IMR-90 (cell line): Measurements from ENCODE around the gene CSNK2A2. TPM values are rescaled to one million over a fixed set of nuclear protein-coding genes. Genes with fewer than 3 reads are reported as not detected.

Experiments used
- ATAC-seq: fragments of 200-7000 bp; cut with Tn5 transposase; 2 replicates; pipeline ENCODE4 v1.9.1; 2020; ENCODE audit warnings: low read depth, mild to moderate bottlenecking, moderate library complexity
- BruUV-seq: library from RNA; stranded (reverse); fragments of 400-500 nt; replicated peaks from 2 replicates; lab custom pipeline; 2021; lab: Mats Ljungman, UMichigan
- CTCF ChIA-PET: fragments of 300-600 bp; formaldehyde crosslinking; extraction: SDS; loops from one replicate; lab custom pipeline; 2021; ENCODE audit warnings: antibody characterized with exemption; lab: Yijun Ruan, JAX
- POLR2A ChIA-PET: fragments of 300-600 bp; sonication (Branson Sonifier 250); formaldehyde crosslinking; loops from one replicate; lab custom pipeline; 2022; ENCODE audit warnings: antibody characterized with exemption; ENCODE audit not compliant: unreplicated experiment; lab: Charles Lee
- DNase-seq: peaks from one replicate; pipeline ENCODE4 v3.0.0; 2013
- H2AFZ ChIP-seq: replicated peaks from 2 replicates; pipeline ENCODE3; 2013; ENCODE audit warnings: low read length, mild to moderate bottlenecking; ENCODE audit not compliant: poor library complexity
- H2AK5ac ChIP-seq: 2 replicates; pipeline ENCODE4 v1.6.1; 2013; ENCODE audit warnings: low read depth, low read length, inconsistent platforms
- H2AK9ac ChIP-seq: replicated peaks from 2 replicates; pipeline ENCODE3; 2013; ENCODE audit warnings: mild to moderate bottlenecking, low read depth, low read length, moderate library complexity; ENCODE audit not compliant: poor library complexity
- H2BK120ac ChIP-seq: 2 replicates; pipeline ENCODE4 v1.6.1; 2013; ENCODE audit warnings: low read depth, low read length, inconsistent platforms
- H2BK15ac ChIP-seq: 3 replicates; pipeline ENCODE4 v1.6.1; 2013; ENCODE audit warnings: low read depth, low read length, inconsistent platforms
- H2BK20ac ChIP-seq: 2 replicates; pipeline ENCODE4 v1.6.1; 2013; ENCODE audit warnings: low read depth, mild to moderate bottlenecking, inconsistent platforms, low read length, moderate library complexity
- H2BK5ac ChIP-seq: 2 replicates; pipeline ENCODE4 v1.6.1; 2013; ENCODE audit warnings: mild to moderate bottlenecking, low read depth, low read length, inconsistent platforms; ENCODE audit not compliant: poor library complexity, severe bottlenecking
- H3K14ac ChIP-seq: replicated peaks from 2 replicates; pipeline ENCODE4 v1.6.1; 2013; ENCODE audit warnings: low read depth, low read length, inconsistent platforms
- H3K18ac ChIP-seq: 2 replicates; pipeline ENCODE4 v1.6.1; 2013; ENCODE audit warnings: low read depth, low read length, control low read depth
- H3K23ac ChIP-seq: 2 replicates; pipeline ENCODE4 v1.6.1; 2013; ENCODE audit warnings: low read depth, low read length, inconsistent platforms
- H3K27ac ChIP-seq: 2 replicates; pipeline ENCODE4 v1.5.1; 2013; ENCODE audit warnings: mild to moderate bottlenecking, control low read depth, low read length; ENCODE audit not compliant: insufficient read depth
- H3K27me3 ChIP-seq: 2 replicates; pipeline ENCODE4 v1.6.1; 2013; ENCODE audit warnings: low read length; ENCODE audit not compliant: control insufficient read depth, insufficient read depth
- H3K36me3 ChIP-seq: 2 replicates; pipeline ENCODE4 v1.6.1; 2013; ENCODE audit warnings: low read length, mixed read lengths; ENCODE audit not compliant: control insufficient read depth, insufficient read depth
- H3K4ac ChIP-seq: 2 replicates; pipeline ENCODE4 v1.6.1; 2013; ENCODE audit warnings: low read depth, low read length, inconsistent platforms
- H3K4me1 ChIP-seq: 2 replicates; pipeline ENCODE4 v1.6.1; 2013; ENCODE audit warnings: low read length, mixed read lengths; ENCODE audit not compliant: control insufficient read depth, insufficient read depth
- H3K4me2 ChIP-seq: 2 replicates; pipeline ENCODE4 v1.6.1; 2013; ENCODE audit warnings: low read depth, mild to moderate bottlenecking, control low read depth, low read length, moderate library complexity
- H3K4me3 ChIP-seq: 2 replicates; pipeline ENCODE4 v1.5.1; 2013; ENCODE audit warnings: low read depth, mild to moderate bottlenecking, control low read depth, low read length, moderate library complexity; ENCODE audit not compliant: insufficient read depth
- H3K56ac ChIP-seq: 2 replicates; pipeline ENCODE4 v1.6.1; 2013; ENCODE audit warnings: low read length, inconsistent platforms; ENCODE audit not compliant: insufficient read depth; ENCODE audit errors: extremely low read depth
- H3K79me1 ChIP-seq, 2 experiments: 2 replicates each; pipeline ENCODE4 v1.6.1; 2013; ENCODE audit warnings: low read length in 2 of 2, inconsistent platforms in 1 of 2, low read depth in 1 of 2
- H3K9ac ChIP-seq: 2 replicates; pipeline ENCODE4 v1.6.1; 2013; ENCODE audit warnings: low read depth, low read length, control low read depth
- H3K9me1 ChIP-seq: 2 replicates; pipeline ENCODE4 v1.6.1; 2013; ENCODE audit warnings: low read length, inconsistent platforms; ENCODE audit not compliant: insufficient read depth
- H3K9me3 ChIP-seq: 2 replicates; pipeline ENCODE4 v1.6.1; 2013; ENCODE audit warnings: low read length; ENCODE audit not compliant: control insufficient read depth, insufficient read depth
- H4K20me1 ChIP-seq: 2 replicates; pipeline ENCODE4 v1.6.1; 2013; ENCODE audit warnings: low read length, inconsistent platforms; ENCODE audit not compliant: insufficient read depth
- H4K5ac ChIP-seq: 2 replicates; pipeline ENCODE4 v1.6.1; 2013; ENCODE audit warnings: mild to moderate bottlenecking, low read depth, low read length, control low read depth
- H4K8ac ChIP-seq, 2 experiments: 2 replicates each; pipeline ENCODE4 v1.6.1; 2013; ENCODE audit warnings: low read depth in 2 of 2, low read length in 2 of 2, control low read depth in 1 of 2, inconsistent platforms in 1 of 2
- H4K91ac ChIP-seq: 2 replicates; pipeline ENCODE4 v1.6.1; 2013; ENCODE audit warnings: low read depth, low read length, inconsistent platforms; ENCODE audit not compliant: insufficient read depth
- BHLHE40 ChIP-seq: fragments of 150-350 bp; IDR thresholded peaks from 2 replicates; pipeline ENCODE4 v1.6.1; 2016; ENCODE audit warnings: mild to moderate bottlenecking, low read depth, low read length
- CTCF ChIP-seq: conservative IDR thresholded peaks from 2 replicates; pipeline ENCODE4 v1.5.1; 2012; ENCODE audit warnings: mild to moderate bottlenecking, low read depth, low read length, improper control_type of control experiment
- NFE2L2 ChIP-seq: fragments of 150-350 bp; IDR thresholded peaks from 2 replicates; pipeline ENCODE4 v1.6.1; 2016; ENCODE audit warnings: low read depth, mild to moderate bottlenecking, low read length
- POLR2A ChIP-seq: IDR thresholded peaks from 2 replicates; pipeline ENCODE4 v1.6.1; 2012; ENCODE audit warnings: mild to moderate bottlenecking, low read depth, low read length
- RAD21 ChIP-seq: IDR thresholded peaks from 2 replicates; pipeline ENCODE4 v1.6.1; 2012; ENCODE audit warnings: low read length, improper control_type of control experiment
- RCOR1 ChIP-seq: IDR thresholded peaks from 2 replicates; pipeline ENCODE4 v1.6.1; 2012; ENCODE audit warnings: mild to moderate bottlenecking, low read length, improper control_type of control experiment; ENCODE audit not compliant: insufficient replicate concordance
- WGBS, 2 experiments: methylation state at CpG; one replicate each; pipeline versions ENCODE4 v1.1.5 to v1.1.7; 2013; ENCODE audit warnings: missing lambda C conversion rate in 2 of 2; ENCODE audit not compliant: insufficient read length in 1 of 2; ENCODE audit errors: extremely low coverage in 2 of 2; 5-methylcytosine and 5-hydroxymethylcytosine counted together
- dilution Hi-C: fragments of 300-500 bp; cut with HindIII; formaldehyde crosslinking; loops from one replicate; pipeline ENCODE4 v1.14.3; 2018; ENCODE audit warnings: low sequenced_read_pairs; ENCODE audit not compliant: unreplicated experiment
- in situ Hi-C: fragments of 300-500 bp; cut with MboI; formaldehyde crosslinking; loops from 3 replicates; pipeline ENCODE4 v1.14.3; 2019; ENCODE audit warnings: low sequenced_read_pairs, inconsistent platforms, mixed read lengths
- intact Hi-C: fragments of 100-400 bp; cut with micrococcal nuclease; formaldehyde crosslinking; loops from 2 replicates; pipeline ENCODE4 v1.10.0; 2022
- polyA plus RNA-seq, 3 experiments: library from polyadenylated mRNA; depleted of rRNA; stranded (reverse); fragments of >200 nt; gene quantifications; 2 replicates each; pipeline ENCODE4 v1.2.3, GENCODE V29; 2012; ENCODE audit warnings: low replicate concordance in 1 of 3
- total RNA-seq: library from RNA; depleted of rRNA; stranded (reverse); fragments of >200 nt; gene quantifications from 2 replicates; pipeline ENCODE4 v1.2.3, GENCODE V29; 2012

Gene CSNK2A2
- total and polyA plus RNA-seq, 2 of the 4 experiments (the other 2 are of a cell fraction): 15.6 to 27.5 TPM

- no peak overlapping the region for H4K91ac ChIP-seq
Measured at GRCh38 chr16:58230259-58230658, 32.4 kb upstream of the CSNK2A2 start.

More at GRCh38 chr16:58230259-58230658, 32.4 kb upstream of the CSNK2A2 start:
- TF ChIP-seq NFE2L2 (no peak), RAD21 (no peak), RCOR1 (no peak), POLR2A (no peak), CTCF (no peak), BHLHE40 (no peak)
- H3K4me1 ChIP-seq: no peaks in the 10 kb centered on the region
- peaks cover 17% of the 10 kb centered on the region for H3K27me3 ChIP-seq
- BruUV-seq: no TSS peak
- H3K36me3 ChIP-seq: no peaks in the 10 kb centered on the region
- ChIA-PET POLR2A (no interaction called here), CTCF (no interaction called here)
- dilution Hi-C loops: no loop called here
- no peak overlapping the region for H2BK15ac ChIP-seq
- no peak overlapping the region for H2BK120ac ChIP-seq
- H3K9me1 ChIP-seq: no peaks in the 10 kb centered on the region
- no peak overlapping the region for H2BK20ac ChIP-seq
- no peak overlapping the region for H2AK9ac ChIP-seq
- no peak overlapping the region for H2BK5ac ChIP-seq
- no peaks in the 10 kb centered on the region for H4K20me1 ChIP-seq
- no peak overlapping the region for H3K4me3 ChIP-seq
- in situ Hi-C loops: no loop called here
- no peak overlapping the region for H3K9ac ChIP-seq
- H4K5ac ChIP-seq: no peak overlapping the region
- H3K9me3 ChIP-seq: no peaks in the 10 kb centered on the region
- H3K79me1 ChIP-seq: no peaks in the 10 kb centered on the region
- no peak overlapping the region for H3K23ac ChIP-seq
- no peak overlapping the region for H3K27ac ChIP-seq
- H3K4me2 ChIP-seq: no peak overlapping the region
- H3K18ac ChIP-seq: no peak overlapping the region
- H4K8ac ChIP-seq: no peak overlapping the region
- H2AFZ ChIP-seq: no peak overlapping the region
- intact Hi-C loops: no loop called here
- no peak overlapping the region for H3K4ac ChIP-seq
- no peak overlapping the region for H3K56ac ChIP-seq
- H3K14ac ChIP-seq: no peak overlapping the region
- no peak for DNase-seq
- ATAC-seq: no peak
- WGBS, 2 experiments: no CpG with 5 or more reads among the region's 8 CpGs
- H2AK5ac ChIP-seq: no peak overlapping the region
